VCaP (cell line): ENCODE data around the gene EP400.

Experiments used
- H3K27ac ChIP-seq: fragments of 450-650 bp; 2 replicates; pipeline ENCODE4 v1.5.1; 2017
- TF ChIP-seq, protein P1 (sequence below): fragments of 450-650 bp; conservative IDR thresholded peaks from 2 replicates; pipeline ENCODE4 v1.5.1; 2017; ENCODE audit warnings: mild to moderate bottlenecking, moderate library complexity

Gene EP400

DNA sequence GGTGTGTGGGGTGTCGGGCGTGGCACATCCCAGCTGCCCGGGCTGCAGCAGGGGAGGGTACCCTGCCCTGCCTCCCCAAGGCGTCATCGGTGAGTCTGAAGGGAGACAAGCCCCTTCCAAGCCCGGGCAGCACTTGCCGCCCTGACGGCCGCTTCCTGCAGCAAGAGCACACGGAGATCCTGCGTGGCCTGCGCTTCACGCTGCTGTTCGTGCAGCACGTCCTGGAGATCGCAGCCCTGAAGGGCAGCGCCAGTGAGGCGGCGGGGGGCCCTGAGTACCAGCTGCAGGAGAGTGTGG is 30.7 kb upstream of the EP400 start:
- TF ChIP-seq, protein P1, sequence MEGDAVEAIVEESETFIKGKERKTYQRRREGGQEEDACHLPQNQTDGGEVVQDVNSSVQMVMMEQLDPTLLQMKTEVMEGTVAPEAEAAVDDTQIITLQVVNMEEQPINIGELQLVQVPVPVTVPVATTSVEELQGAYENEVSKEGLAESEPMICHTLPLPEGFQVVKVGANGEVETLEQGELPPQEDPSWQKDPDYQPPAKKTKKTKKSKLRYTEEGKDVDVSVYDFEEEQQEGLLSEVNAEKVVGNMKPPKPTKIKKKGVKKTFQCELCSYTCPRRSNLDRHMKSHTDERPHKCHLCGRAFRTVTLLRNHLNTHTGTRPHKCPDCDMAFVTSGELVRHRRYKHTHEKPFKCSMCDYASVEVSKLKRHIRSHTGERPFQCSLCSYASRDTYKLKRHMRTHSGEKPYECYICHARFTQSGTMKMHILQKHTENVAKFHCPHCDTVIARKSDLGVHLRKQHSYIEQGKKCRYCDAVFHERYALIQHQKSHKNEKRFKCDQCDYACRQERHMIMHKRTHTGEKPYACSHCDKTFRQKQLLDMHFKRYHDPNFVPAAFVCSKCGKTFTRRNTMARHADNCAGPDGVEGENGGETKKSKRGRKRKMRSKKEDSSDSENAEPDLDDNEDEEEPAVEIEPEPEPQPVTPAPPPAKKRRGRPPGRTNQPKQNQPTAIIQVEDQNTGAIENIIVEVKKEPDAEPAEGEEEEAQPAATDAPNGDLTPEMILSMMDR = no peak
- no peak overlapping the region for H3K27ac ChIP-seq

DNA sequence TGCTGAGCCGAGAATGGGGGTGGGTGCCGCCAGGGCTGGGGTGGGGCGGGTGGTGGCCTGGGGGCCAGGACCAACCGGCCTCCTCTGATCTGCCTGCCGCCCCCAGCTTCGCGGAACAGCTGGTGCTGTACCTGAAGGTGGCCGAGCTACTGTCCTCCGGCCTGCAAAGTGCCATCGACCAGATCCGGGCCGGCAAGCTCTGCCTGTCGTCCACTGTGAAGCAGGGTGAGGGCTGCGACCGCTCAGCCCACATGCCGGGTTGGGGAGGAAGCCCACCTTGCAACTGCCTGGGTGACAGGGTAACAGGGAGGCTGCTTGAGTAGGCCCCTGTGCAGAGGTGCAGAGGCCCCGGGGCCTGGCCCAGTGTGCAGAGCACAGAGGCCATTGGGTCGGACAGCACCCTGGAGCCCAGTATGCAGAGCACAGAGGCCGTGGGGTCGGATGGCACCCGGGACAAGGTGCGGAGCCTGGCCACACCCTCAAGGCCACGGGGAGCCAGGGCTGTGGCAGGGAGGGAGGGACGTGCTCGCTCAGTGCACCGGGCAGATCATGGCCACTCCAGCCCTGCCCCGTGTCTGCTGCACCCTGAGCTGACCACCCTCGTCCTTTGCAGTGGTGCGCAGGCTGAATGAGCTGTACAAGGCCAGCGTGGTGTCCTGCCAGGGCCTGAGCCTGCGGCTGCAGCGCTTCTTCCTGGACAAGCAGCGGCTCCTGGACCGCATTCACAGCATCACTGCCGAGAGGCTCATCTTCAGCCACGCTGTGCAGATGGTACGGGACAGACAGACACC is 30.2 kb upstream of the EP400 start:
- TF ChIP-seq, protein P1 = no peak
- no peak overlapping the region for H3K27ac ChIP-seq

DNA sequence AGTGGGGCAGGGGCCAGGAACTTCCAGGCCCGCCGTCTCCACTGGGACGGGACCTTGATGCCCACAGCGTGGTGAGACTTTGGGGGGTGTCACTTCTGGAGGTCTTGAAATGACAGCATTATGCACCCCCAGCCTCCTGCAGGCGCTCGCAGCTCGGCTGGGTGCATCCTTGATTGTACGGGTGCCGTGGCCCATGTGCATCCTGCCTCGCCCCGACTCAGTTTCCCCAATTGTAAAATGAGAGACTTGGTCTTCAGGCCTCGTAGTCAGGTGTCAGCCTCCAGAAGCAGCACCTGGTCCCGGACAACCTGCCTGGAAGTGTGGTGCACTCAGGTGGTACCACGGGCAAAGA is 29.6 kb upstream of the EP400 start:
- H3K27ac ChIP-seq = no peak overlapping the region
- TF ChIP-seq, protein P1 = no peak

DNA sequence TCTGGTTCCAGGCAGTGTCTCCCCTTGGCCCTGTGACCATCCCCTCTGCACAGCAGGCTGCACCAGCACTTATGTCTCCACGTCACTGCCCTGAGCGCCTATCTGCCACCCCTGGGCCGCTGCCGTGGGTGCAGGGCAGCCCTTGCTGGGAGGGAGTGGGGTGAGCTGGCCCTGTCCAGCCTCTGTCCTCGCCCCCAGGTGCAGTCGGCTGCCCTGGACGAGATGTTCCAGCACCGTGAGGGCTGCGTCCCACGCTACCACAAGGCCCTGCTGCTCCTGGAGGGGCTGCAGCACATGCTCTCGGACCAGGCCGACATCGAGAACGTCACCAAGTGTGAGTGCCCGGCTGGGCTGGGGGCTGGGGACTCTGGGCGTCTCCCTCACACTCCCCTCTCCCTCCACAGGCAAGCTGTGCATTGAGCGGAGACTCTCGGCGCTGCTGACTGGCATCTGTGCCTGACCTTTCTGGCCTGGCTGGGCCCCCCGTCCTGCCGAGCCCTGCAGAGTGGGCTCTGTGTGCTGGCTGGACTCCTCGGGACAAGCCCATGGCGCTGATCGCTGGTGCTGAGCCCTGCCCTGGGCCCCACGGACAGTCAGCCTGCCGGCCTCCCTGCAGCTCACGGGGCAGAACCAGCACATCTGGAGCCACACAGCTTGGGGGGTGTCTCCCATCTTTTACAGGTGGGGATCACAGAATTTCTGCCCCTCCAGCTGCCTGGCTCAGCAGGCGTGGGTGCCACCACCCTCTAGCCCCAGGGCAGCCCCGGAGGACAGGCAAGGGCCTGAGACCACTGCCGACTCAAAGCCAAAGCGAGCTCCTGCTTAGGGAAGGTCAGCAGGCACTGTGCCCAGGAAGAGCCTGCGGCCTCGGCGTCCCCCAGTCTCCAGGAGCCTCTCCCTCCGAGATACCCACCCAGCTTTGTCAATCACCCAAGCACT is 28.6 kb upstream of the EP400 start:
- no peak overlapping the region for H3K27ac ChIP-seq
- TF ChIP-seq, protein P1 = no peak

DNA sequence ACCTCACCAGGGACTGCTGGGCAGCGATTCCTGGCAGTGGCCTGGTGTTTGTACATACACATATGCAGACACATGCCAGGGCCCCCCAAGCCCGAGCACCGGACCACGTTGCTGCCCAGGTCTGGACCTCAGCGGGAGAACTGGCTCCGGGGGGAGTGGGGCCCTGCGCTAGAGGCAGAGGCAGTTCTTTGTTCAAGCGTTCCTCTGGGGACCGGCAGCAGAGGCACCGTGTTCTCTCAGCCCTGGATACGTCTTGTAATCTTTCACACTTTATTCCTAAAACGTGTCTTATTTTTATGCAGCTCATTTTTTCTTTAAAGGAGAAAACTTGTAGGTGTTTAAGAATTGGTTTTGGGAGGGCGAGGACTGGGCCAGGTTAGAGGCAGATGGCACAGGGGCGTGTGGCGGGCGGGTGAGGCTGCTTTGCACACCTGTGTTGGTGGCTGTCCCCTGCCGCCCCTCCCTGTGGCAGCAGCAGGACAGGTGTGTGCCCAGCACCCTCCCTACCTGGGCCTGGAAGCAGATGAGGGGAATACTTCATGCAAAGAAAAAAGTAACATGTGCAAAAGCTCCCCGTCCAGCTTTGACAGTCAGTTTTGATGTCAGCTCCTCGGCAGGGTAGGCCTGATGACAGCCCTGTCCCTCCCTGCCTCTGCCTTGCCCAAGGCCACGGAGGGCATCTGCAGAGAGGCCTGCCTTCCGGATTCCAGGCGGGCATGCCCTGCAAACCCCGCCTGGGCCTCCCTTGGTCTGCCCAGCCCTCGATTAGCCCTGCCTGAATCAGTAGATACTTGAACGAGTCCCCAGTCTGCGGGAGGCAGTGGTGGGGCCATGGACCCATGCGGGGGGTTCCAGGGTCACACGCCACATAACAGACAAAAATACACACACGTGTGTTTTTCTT is 27.6 kb upstream of the EP400 start:
- no peak overlapping the region for H3K27ac ChIP-seq
- TF ChIP-seq, protein P1 = no peak

DNA sequence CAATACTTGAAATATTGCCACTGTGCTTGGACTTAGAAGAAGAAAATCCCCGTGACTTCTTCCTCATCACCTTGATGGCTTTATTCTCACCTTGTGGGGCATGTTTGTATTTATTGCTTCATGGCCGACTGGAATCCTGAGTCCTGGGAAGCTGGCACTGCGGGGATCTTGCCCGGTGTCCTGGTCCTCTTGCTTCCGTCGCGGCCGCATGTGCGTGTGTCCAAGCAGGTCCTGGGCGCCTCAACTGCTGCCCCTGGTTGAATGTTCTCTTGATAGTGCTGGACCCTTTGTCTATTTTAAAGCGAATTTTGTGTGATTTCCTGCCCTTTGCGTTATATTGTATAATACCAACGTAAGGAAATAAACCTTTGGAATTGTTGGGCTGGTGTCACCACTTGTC is 27.0 kb upstream of the EP400 start:
- TF ChIP-seq, protein P1 = no peak
- H3K27ac ChIP-seq = no peak overlapping the region

DNA sequence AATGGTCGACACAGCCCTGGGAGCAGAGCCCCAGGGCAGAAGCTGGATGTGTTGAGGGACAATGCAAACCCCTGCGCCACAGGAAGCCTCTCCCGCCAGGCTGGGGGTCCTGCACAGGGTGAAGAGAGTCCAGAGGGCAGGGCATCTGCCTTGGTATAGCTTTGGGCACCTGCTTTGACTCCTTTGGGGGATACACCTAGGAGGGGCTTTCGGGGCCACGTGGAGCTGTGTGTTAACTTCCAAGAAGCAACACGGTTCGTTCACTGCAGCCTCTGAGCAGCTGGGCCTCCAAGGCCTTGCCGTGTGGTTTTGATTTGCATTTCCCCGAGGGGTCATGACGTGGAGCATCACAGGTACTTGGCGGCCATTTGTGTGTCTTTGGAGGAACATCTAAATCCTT is 26.5 kb upstream of the EP400 start:
- TF ChIP-seq, protein P1 = no peak
- no peak overlapping the region for H3K27ac ChIP-seq
